Vagina (tissue), 2 donors: ENCODE measurements around the gene GABBR2.

Experiments used
- CTCF ChIP-seq, 3 experiments: fragments of 450-650 bp in 2 of 3; fragments of 200-600 bp in 1 of 3; sonication (generic) in 1 of 3; IDR thresholded peaks; one replicate each; pipeline ENCODE4 v1.5.1; 2017 to 2019; ENCODE audit warnings: antibody characterized with exemption in 3 of 3, mild to moderate bottlenecking in 2 of 3, moderate library complexity in 2 of 3
- POLR2A ChIP-seq, 2 donors: fragments of 450-650 bp; IDR thresholded peaks; one replicate each; pipeline ENCODE4 v1.6.1; 2017; ENCODE audit warnings: antibody characterized with exemption in 2 of 2, mild to moderate bottlenecking in 2 of 2, moderate library complexity in 2 of 2
- POLR2AphosphoS5 ChIP-seq, 2 donors: sonication (generic); formaldehyde crosslinking; IDR thresholded peaks; one replicate each; pipeline ENCODE4 v1.9.0; 2017; ENCODE audit warnings: antibody characterized with exemption in 2 of 2, mild to moderate bottlenecking in 2 of 2, low read depth in 1 of 2; ENCODE audit not compliant: insufficient read depth in 1 of 2

DNA sequence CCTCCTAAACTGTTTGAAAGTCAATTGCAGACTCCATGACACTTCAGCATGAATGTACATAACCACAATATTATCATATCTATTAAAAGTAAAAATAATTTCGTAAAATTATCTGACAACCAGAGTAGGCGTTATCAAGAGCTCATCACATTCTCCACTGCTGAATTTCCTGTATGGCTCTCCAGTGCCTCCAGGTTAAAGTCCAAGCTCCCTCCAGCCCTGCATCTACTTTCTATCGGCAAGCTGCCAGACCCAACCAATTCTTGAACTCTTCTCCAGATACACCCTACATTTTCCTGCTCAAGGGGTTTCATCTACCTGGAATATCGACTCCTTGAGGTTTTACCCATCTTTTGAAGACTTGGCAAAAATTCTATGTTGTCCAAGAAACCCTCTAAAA is 378.8 kb downstream of the GABBR2 start:
- TF ChIP-seq CTCF (IDR thresholded peaks at IDR 0.05), result no peak
- no peak for TF ChIP-seq POLR2AphosphoS5 (IDR thresholded peaks at IDR 0.05; ENCODE audit: insufficient read depth in 1 of 2, low read depth in 1 of 2)
- TF ChIP-seq POLR2A (IDR thresholded peaks at IDR 0.05), result no peak
